ENCODE measurements around the gene DMRTA1. TPM values are rescaled to one million over a fixed set of nuclear protein-coding genes. Genes with fewer than 3 reads are reported as not detected.
A peak's percentile ranks its signal among the peaks of the same experiment; 100 is the strongest.
"Not testable (repeated sequence)": the region's sequence is repeated elsewhere in the genome, so short reads cannot be mapped to it uniquely, and the experiment has no call there.

Gene DMRTA1
- total and polyA plus RNA-seq, 8 donors: 0.65 to 1.9 (median 1.3) TPM

DNA sequence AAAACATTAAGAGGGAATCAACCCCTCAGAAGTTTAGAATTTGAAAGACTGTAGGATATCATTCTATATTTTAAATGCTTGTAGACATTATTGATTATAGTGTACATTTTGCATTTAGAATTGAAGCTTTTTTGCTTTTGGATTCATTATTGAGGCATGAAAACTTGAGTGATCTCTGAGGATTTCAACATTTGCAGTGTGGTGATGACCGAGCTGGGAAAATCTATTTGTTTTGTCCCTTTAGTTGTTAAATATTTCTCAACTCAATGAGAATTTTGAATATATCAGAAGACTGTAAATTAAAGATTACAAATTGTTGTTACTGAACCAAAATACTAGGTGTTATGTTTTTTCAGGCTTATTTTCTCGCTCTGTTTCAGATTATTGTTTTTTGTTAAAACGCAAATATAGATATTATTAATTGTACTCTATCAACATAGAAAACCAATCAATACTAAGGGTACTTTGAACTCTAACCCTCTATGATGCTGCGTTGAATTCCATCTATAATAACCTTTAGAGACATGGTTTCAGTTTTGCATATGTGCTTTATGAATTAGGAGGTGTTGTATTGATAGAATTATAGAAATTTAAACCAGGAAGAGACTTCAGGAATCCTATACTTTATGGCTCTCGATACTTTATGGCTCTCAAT, 19.3 kb upstream of the DMRTA1 start:
- ATAC-seq: no peak

GRCh38 chr9:22433691-22434090, 12.9 kb upstream of the DMRTA1 start:
- H3K4me3 ChIP-seq: no peak overlapping the region
- no peaks in the 10 kb centered on the region for H3K9me3 ChIP-seq
- no peaks in the 10 kb centered on the region for H3K36me3 ChIP-seq
- ATAC-seq: no peak
- no peak overlapping the region for H3K27ac ChIP-seq
- H3K27me3 ChIP-seq: no peaks in the 10 kb centered on the region
- no peak for FAIRE-seq
- DNase-seq: peak in 1 of 6 donors; percentile 60
- intact Hi-C loops (cut with DNase I): no loop called here
- WGBS, 2 donors: 85 to 91% methylated on average over 15 of the region's 15 CpGs
- TF ChIP-seq, protein P1, sequence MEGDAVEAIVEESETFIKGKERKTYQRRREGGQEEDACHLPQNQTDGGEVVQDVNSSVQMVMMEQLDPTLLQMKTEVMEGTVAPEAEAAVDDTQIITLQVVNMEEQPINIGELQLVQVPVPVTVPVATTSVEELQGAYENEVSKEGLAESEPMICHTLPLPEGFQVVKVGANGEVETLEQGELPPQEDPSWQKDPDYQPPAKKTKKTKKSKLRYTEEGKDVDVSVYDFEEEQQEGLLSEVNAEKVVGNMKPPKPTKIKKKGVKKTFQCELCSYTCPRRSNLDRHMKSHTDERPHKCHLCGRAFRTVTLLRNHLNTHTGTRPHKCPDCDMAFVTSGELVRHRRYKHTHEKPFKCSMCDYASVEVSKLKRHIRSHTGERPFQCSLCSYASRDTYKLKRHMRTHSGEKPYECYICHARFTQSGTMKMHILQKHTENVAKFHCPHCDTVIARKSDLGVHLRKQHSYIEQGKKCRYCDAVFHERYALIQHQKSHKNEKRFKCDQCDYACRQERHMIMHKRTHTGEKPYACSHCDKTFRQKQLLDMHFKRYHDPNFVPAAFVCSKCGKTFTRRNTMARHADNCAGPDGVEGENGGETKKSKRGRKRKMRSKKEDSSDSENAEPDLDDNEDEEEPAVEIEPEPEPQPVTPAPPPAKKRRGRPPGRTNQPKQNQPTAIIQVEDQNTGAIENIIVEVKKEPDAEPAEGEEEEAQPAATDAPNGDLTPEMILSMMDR (IDR thresholded peaks at IDR 0.05): no peak
- no peaks in the 10 kb centered on the region for H3K4me1 ChIP-seq

More for the DNA sequence above, 19.3 kb upstream of the DMRTA1 start:
- FAIRE-seq (no peak), DNase-seq (no peak)
- no peaks in the 10 kb centered on the region for H3K4me1 ChIP-seq
- no peaks in the 10 kb centered on the region for H3K27me3 ChIP-seq
- H3K36me3 ChIP-seq: no peaks in the 10 kb centered on the region
- H3K4me3 ChIP-seq: no peak overlapping the region
- no peaks in the 10 kb centered on the region for H3K9me3 ChIP-seq
- intact Hi-C loops (cut with DNase I): no loop called here
- 56 to 60% methylated on average over 5 of the region's 5 CpGs for WGBS, 2 donors
- H3K27ac ChIP-seq: no peak overlapping the region
- TF ChIP-seq, protein P1 (IDR thresholded peaks at IDR 0.05): no peak

DNA sequence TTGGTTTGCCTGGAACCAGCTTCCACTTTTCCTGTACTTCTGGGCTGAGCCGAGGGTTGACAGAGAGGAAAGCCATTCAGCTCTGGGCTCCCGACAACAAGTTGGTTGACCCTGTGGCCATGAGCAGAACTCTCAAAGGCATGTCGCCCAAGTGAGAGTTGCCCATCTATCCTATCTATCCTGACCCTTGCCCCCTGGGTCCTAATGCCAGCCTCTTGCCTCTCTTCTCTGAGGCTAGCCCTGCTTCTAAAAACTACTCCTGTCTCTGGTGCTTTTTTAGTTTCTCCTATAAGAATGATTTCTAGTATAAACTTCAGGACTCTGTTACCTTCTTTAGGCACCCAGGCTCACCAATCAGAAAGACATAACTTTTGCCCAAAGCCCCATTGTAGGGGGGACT, 11.4 kb upstream of the DMRTA1 start:
- H3K36me3 ChIP-seq; ATAC-seq; H3K9me3 ChIP-seq; DNase-seq; intact Hi-C loops (cut with DNase I); FAIRE-seq; H3K27ac ChIP-seq; H3K4me1 ChIP-seq; H3K27me3 ChIP-seq; H3K4me3 ChIP-seq: not testable (repeated sequence)
- WGBS, 2 donors: 54 to 60% methylated on average over 3 of the region's 3 CpGs

- not testable (repeated sequence) for FAIRE-seq, ATAC-seq
- WGBS, 2 donors: 54 to 62% methylated on average over 8 of the region's 8 CpGs
Measured at GRCh38 chr9:22437461-22438067, 9.1 kb upstream of the DMRTA1 start.

GRCh38 chr9:22440841-22441240, 5.8 kb upstream of the DMRTA1 start:
- Histone ChIP-seq H3K4me1 (no peaks in the 10 kb centered on the region), H3K36me3 (no peaks in the 10 kb centered on the region), H3K27me3 (peaks cover 0 to 11% (median 5%) of the 10 kb centered on the region in 4 donors), H3K9me3 (no peaks in the 10 kb centered on the region), H3K4me3 (no peak overlapping the region), H3K27ac (no peak overlapping the region)
- WGBS, 2 donors: 88 to 95% methylated on average over 16 of the region's 16 CpGs
- TF ChIP-seq, protein P1 (IDR thresholded peaks at IDR 0.05): no peak
- FAIRE-seq (no peak), ATAC-seq (no peak), DNase-seq (peak in 2 of 6 donors; percentile 27 to 66)
- intact Hi-C loops (cut with DNase I): no loop called here

More at GRCh38 chr9:22437461-22438067, 9.1 kb upstream of the DMRTA1 start:
- intact Hi-C loops (cut with DNase I); H3K27ac ChIP-seq; DNase-seq; H3K9me3 ChIP-seq; H3K4me3 ChIP-seq; H3K4me1 ChIP-seq; H3K27me3 ChIP-seq; H3K36me3 ChIP-seq: not testable (repeated sequence)
